Activated T-cell treated with anti-CD3 and anti-CD28 coated beads, Interleukin-2, amount 50 U/mL, for 24 hours (primary cell): ENCODE data around the gene STK17A.
"Not testable (repeated sequence)": the region's sequence is repeated elsewhere in the genome, so short reads cannot be mapped to it uniquely, and the experiment has no call there.

ENCODE experiments used
- DNase-seq: peaks from one replicate; pipeline ENCODE4 v3.0.0-alpha.2; 2020
- H3K27ac Mint-ChIP-seq: 2 replicates; pipeline ENCODE4 v1.8.0; 2020; ENCODE audit warnings: mild to moderate bottlenecking, mixed read lengths
- H3K27me3 Mint-ChIP-seq: 2 replicates; pipeline ENCODE4 v1.8.0; 2020; ENCODE audit warnings: mixed read lengths
- H3K36me3 Mint-ChIP-seq: 2 replicates; pipeline ENCODE4 v1.8.0; 2020; ENCODE audit warnings: low read depth, mixed read lengths
- H3K4me1 Mint-ChIP-seq: 2 replicates; pipeline ENCODE4 v1.8.0; 2020; ENCODE audit warnings: low read depth, mixed read lengths
- H3K4me3 Mint-ChIP-seq: 2 replicates; pipeline ENCODE4 v1.8.0; 2020; ENCODE audit warnings: mild to moderate bottlenecking, moderate library complexity, mixed read lengths
- H3K9me3 Mint-ChIP-seq: 2 replicates; pipeline ENCODE4 v1.8.0; 2020; ENCODE audit warnings: mixed read lengths

The STK17A gene

DNA sequence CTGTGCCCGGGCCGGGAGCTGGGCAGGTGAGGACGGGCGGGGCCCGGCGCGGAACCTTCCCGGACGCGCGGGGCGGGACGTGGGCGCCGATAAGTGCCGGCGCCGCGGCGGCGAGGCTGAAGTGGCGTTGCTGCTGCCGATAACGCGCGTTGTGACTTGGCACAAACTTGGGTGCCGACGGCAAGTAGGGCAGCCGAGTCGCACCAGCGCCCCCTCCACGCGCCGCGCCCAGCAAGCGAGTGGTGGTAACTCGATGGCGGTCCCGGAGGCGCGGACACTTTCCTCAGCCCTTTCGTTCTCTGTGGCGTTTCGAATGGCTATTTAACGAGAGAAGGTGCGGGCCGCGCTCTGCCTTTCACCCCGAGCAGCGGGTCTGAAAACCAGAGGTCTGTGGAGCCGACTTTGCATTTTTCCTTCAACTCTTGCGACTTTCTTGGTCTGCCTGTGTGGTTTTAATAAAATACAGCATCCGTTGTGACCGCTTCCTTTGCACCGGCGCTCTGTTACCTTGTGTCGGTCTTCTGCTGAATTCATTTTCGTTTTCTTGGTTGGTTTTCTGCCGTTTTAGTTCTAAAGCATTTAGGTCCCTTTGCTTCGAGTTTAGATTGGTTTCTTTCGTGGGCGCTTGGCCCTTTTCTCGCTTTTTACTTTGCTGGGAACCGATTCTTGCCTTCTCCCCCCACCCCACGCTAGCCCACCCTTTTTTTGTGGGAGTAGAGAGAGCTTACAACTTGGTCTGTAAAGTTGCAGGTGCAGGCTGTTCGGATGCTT lies 701 bp downstream of the STK17A start:
- H3K4me1 Mint-ChIP-seq, result peaks cover 31% of the 10 kb centered on the region
- H3K27me3 Mint-ChIP-seq, result no peaks in the 10 kb centered on the region
- peak overlapping the region; percentile 96 for H3K4me3 Mint-ChIP-seq
- DNase-seq, result peak; percentile 80
- no peaks in the 10 kb centered on the region for H3K9me3 Mint-ChIP-seq
- H3K36me3 Mint-ChIP-seq, result peaks cover 26% of the 10 kb centered on the region
- H3K27ac Mint-ChIP-seq, result peak overlapping the region; percentile 98

DNA sequence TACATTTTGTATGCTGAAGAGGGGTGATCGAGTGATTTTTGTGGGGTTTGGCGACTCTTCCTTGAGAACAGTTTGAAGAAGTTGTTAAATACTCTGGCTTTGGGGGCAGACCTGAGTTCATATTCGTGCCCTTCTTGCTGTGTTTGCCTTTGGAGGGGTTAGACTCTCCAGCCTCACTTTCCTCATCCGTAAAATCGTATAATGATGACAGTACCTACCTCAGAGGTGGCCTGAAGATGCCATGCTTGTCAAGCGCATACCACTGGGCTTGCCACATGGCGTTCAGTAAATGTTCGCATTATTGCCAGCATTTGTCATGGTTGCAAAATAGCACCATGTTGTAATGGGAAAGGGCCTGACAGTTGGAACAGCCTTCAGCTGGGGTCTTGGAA lies 1.3 kb downstream of the STK17A start:
- Mint-ChIP-seq H3K4me1 (peaks cover 36% of the 10 kb centered on the region), H3K36me3 (peaks cover 28% of the 10 kb centered on the region), H3K27me3 (no peaks in the 10 kb centered on the region), H3K27ac (peak overlapping the region; percentile 98), H3K4me3 (peak overlapping the region; percentile 96), H3K9me3 (no peaks in the 10 kb centered on the region)
- peak; percentile 51 for DNase-seq

DNA sequence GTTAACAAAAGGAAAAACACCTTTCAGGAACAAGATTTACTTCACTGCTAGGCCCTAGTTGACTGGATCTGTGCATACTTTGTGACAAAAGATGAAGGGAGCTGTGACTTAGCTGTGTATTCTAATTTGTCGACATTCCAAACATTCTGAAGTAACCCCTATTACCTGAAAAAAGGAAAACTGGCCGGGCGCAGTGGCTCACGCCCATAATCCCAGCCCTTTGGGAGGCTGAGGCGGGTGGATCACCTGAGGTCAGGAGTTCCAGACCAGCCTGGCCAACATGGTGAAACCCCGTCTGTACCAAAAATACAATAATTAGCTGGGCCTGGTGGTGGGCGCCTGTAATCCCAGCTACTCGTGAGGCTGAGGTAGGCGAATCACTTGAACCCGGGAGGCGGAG lies 1.8 kb downstream of the STK17A start:
- peaks cover 41% of the 10 kb centered on the region for H3K4me1 Mint-ChIP-seq
- not testable (repeated sequence) for H3K9me3 Mint-ChIP-seq, DNase-seq, H3K27me3 Mint-ChIP-seq
- peak overlapping the region; percentile 96 for H3K4me3 Mint-ChIP-seq
- peak overlapping the region; percentile 98 for H3K27ac Mint-ChIP-seq
- peaks cover 32% of the 10 kb centered on the region for H3K36me3 Mint-ChIP-seq

DNA sequence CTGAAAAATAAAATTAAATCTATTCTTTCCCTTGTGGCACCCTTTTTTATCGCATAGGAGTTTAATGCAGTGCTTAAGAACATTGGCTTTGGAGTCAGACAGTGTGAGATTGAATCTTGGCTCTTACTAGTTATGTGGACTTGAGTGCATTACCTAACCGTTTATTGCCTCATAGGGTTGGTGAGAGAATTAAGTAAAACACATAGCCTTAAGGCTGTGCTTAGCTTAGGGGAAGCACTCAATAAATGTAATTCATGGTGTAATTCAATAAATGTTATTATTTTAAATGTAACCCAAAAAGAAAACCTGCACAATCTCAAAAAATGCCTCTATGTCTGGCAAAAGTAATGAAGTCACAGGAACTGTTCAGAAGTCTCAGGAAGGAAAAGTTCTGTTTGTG lies 2.7 kb downstream of the STK17A start:
- Mint-ChIP-seq H3K9me3 (no peaks in the 10 kb centered on the region), H3K27me3 (no peaks in the 10 kb centered on the region), H3K27ac (peak overlapping the region; percentile 98), H3K4me1 (peaks cover 49% of the 10 kb centered on the region), H3K36me3 (peaks cover 38% of the 10 kb centered on the region), H3K4me3 (peak overlapping the region; percentile 96)
- no peak for DNase-seq

DNA sequence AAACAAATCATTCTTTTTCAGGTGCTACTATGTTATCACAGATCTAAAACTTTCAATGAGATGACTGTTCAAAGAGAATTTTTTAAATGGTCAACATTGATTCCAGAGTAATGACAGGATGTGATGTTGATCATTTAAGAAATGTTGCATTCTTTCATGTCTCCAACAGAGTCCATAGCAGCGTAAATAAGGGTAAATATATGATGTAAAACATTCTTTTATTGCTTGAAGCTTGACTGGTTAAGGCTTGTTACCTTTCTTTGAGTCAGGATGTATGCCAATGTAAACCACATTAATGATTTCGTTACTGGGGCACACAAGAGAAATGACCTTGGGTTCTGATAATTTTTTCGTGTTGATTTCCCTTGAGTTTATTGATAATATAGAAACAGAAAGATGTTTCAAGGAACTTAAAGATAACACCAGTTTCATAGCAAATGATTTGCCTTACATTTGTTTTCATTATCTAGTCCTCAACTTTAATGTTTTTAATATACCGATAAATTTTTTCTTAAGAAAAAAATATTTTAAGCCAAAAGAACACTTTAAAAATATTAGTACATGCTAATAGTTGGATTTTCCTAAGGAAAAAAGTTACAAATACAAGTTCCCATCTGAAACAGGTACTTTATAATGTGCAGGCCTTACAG lies 3.5 kb downstream of the STK17A start:
- Mint-ChIP-seq H3K4me1 (peaks cover 56% of the 10 kb centered on the region), H3K9me3 (no peaks in the 10 kb centered on the region), H3K4me3 (peak overlapping the region; percentile 96), H3K27me3 (no peaks in the 10 kb centered on the region), H3K27ac (peak overlapping the region; percentile 98), H3K36me3 (peaks cover 38% of the 10 kb centered on the region)
- DNase-seq, result no peak

DNA sequence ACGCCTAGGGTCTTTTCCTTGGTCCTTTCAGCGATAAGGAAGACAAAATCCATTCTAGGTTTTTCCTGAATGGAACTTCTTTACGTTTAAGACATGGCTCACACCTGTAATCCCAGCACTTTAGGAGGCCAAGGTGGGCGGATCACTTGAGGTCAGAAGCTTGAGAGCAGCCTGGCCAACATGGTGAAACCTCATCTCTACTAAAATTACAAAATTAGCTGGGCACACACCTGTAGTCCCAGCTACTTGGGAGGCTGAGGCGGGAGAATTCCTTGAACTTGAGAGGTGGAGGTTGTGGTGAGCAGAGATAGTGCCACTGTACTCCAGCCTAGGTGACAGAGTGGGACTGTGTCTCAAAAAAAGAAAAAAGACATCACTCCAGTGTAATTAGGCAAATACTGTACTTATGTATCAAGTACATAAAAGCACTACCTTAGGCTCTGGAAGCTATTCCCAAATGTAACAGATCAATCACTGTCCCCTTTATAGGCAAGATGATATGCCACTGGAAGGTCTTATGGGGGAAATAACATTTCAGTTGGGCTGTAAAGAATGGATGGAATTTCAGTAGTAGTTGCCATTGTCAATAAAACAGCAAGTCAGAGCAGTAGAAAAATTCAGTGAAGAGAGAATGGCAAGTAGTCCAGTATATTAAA lies 5.7 kb downstream of the STK17A start:
- peak overlapping the region; percentile 44 for H3K4me3 Mint-ChIP-seq

DNA sequence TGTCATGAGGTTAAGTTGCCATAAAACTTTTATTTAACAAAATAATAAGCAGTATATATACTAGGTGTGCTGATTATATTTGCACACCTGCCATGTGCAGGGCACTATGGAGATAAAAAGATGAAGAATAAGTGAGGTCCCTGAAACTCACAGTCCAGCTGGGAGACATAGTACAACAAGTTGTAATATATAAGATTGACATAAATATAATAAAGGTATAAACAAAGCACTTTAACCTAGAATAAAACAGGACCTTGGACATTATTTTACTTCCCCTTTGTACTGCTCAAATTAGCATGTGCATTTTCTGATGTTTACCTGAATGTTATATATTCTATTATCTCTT lies 6.2 kb downstream of the STK17A start:
- Mint-ChIP-seq H3K4me1 (peaks cover 77% of the 10 kb centered on the region), H3K9me3 (no peaks in the 10 kb centered on the region), H3K4me3 (no peak overlapping the region), H3K27me3 (no peaks in the 10 kb centered on the region), H3K36me3 (peaks cover 37% of the 10 kb centered on the region), H3K27ac (peak overlapping the region; percentile 61)
- no peak for DNase-seq

More for the DNA sequence above, 5.7 kb downstream of the STK17A start:
- Mint-ChIP-seq H3K4me1 (peaks cover 72% of the 10 kb centered on the region), H3K27ac (peak overlapping the region; percentile 85), H3K27me3 (no peaks in the 10 kb centered on the region), H3K9me3 (no peaks in the 10 kb centered on the region), H3K36me3 (peaks cover 42% of the 10 kb centered on the region)
- DNase-seq, result no peak

DNA sequence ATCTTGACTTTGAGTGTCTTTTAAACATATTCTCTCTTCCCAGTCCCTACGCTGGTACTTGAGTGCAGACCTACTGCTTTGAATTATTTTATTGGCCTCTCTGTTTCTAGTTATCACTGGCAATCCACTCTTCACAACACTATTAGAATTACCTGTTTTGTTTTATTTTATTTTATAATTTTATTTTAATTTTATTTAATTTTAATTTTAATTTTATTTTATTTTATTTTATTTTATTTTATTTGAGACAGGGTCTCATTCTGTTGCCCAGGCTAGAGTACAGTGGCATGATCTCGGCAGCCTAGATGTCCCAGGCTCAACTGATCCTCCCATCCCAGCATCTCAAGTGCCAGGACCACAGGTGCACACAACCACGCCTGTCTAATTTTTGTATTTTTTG lies 6.8 kb downstream of the STK17A start:
- Mint-ChIP-seq H3K27ac (peak overlapping the region; percentile 89), H3K27me3 (no peaks in the 10 kb centered on the region), H3K4me3 (peak overlapping the region; percentile 35), H3K4me1 (peaks cover 83% of the 10 kb centered on the region), H3K36me3 (peaks cover 31% of the 10 kb centered on the region), H3K9me3 (no peaks in the 10 kb centered on the region)
- no peak for DNase-seq

DNA sequence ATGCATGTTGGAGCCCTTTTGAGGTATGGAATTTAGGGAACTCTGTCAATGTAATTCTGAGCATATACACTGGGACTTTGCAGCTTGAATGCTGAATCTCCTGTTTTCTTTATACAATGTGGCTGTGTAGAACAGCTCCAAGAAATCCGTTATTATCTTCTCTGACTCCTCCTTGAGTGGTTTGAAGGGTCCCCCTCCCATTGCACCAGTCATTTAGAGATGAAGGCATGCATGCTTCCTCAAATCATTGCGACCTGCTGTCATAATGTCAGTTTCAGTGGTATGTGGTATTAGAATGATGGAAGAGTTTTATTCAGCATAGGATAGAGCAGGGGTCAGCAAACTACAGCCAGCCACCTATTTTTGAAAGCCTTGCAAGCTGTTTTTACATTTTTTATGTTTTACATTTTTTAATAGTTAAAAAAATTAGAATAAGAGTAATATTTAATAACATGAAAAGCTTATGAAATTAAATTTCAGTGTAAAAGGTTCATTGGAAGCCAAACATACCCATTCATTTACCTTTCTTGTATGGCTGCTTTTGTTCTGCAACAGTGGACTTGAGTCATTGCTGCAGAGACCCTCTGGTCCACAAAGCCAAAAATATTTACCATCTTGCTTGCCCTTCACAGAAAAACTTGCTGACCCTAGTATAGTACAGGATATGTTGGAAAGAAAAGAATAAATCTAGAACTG lies 8.1 kb downstream of the STK17A start:
- no peak for DNase-seq
- Mint-ChIP-seq H3K4me1 (peaks cover 84% of the 10 kb centered on the region), H3K27ac (peak overlapping the region; percentile 95), H3K27me3 (no peaks in the 10 kb centered on the region), H3K36me3 (peaks cover 28% of the 10 kb centered on the region), H3K9me3 (no peaks in the 10 kb centered on the region), H3K4me3 (peak overlapping the region; percentile 45)

DNA sequence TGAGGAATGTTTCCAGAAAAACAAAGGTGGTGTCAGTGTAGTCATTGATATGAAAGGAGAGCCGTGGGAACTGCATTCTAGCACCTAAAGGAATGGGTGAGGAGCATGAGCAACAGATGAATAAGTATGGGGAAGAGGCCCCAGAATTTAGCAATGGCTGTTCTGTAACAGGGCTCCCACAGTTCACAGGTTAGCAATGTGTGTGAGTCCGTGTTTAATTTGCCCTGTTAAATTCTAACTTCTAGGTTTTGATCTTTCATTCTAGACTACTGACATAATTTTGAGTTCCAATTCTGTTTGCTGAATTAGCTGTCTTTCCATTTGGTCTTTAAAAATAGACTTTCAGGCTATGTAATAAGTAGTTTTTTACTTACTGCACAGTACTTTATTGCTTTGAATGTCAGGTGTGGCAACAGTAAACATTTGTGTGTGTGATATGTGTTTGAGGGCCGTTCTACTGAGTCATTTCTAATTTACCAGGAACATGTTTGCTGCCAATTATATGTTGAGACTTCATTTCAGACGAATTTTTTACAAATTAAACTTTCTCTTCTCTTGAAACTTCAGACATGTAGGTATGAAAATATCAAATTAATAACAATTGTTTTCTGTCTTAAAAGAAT lies 8.8 kb downstream of the STK17A start:
- Mint-ChIP-seq H3K27ac (peak overlapping the region; percentile 95), H3K27me3 (no peaks in the 10 kb centered on the region), H3K9me3 (no peaks in the 10 kb centered on the region), H3K36me3 (peaks cover 33% of the 10 kb centered on the region), H3K4me1 (peaks cover 83% of the 10 kb centered on the region), H3K4me3 (peak overlapping the region; percentile 45)
- no peak for DNase-seq

DNA sequence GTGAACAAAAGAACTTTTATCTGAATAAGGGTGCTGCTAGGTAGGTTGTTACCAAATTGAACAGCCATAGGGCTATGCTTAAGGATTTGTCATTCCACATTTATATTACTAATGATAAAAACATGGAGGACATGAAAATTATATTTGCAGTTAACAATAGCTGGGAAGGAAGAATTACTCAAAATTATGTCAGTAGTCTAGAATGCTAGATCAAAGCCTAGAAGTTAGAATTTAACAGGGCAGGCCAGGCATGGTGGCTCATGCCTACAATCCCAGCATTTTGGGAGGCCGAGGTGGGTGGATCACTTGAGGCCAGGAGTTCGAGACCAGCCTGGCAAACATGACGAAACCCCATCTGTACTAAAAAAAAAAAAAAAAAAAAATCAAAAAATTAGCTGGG lies 9.4 kb downstream of the STK17A start:
- Mint-ChIP-seq H3K9me3 (no peaks in the 10 kb centered on the region), H3K27me3 (no peaks in the 10 kb centered on the region), H3K4me1 (peaks cover 83% of the 10 kb centered on the region), H3K36me3 (peaks cover 36% of the 10 kb centered on the region), H3K27ac (peak overlapping the region; percentile 95), H3K4me3 (peak overlapping the region; percentile 45)
- no peak for DNase-seq

DNA sequence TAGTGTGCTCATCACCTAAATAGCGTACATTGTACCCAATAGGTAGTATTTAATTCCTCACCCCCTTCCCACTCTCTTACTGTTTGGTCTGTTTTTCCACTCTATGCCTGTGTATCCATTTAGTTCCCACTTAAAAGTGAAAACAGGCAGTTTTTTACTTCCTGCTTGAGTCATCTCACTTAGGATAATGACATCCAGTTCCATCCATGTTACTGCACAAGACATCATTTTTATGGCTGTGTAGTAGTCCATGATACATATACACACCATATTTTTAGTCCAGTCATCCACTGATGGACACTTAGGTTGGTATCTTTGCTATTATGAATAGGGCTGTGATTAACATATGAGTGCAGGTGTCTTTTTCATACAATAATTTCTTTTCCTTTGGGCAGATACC lies 10.1 kb downstream of the STK17A start:
- H3K27ac Mint-ChIP-seq, result peak overlapping the region; percentile 87
- peaks cover 41% of the 10 kb centered on the region for H3K36me3 Mint-ChIP-seq
- H3K4me1 Mint-ChIP-seq, result peaks cover 81% of the 10 kb centered on the region
- H3K9me3 Mint-ChIP-seq, result no peaks in the 10 kb centered on the region
- no peak for DNase-seq
- no peaks in the 10 kb centered on the region for H3K27me3 Mint-ChIP-seq
- H3K4me3 Mint-ChIP-seq, result peak overlapping the region; percentile 4

DNA sequence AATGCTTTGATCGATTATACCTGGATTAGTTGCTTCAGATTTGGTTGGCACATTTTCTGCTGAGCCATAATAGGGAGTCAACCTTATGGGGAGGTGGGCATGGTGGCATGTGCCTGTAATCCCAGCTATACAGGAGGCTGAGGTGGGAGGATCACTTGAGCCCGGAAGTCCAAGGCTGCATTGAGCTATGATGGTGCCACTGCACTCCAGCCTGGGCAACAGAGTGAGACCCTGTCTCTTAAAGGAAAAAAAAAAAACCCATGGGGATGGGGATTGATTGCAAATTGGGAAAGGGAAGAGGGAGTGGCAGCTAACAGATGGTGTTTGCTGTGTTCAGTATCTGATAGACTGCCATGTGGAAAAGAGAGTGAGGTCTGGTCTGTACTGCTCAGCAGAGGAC lies 11.1 kb downstream of the STK17A start:
- Mint-ChIP-seq H3K4me1 (peaks cover 81% of the 10 kb centered on the region), H3K36me3 (peaks cover 48% of the 10 kb centered on the region), H3K27ac (peak overlapping the region; percentile 87), H3K27me3 (no peaks in the 10 kb centered on the region), H3K4me3 (peak overlapping the region; percentile 48), H3K9me3 (no peaks in the 10 kb centered on the region)
- no peak for DNase-seq

DNA sequence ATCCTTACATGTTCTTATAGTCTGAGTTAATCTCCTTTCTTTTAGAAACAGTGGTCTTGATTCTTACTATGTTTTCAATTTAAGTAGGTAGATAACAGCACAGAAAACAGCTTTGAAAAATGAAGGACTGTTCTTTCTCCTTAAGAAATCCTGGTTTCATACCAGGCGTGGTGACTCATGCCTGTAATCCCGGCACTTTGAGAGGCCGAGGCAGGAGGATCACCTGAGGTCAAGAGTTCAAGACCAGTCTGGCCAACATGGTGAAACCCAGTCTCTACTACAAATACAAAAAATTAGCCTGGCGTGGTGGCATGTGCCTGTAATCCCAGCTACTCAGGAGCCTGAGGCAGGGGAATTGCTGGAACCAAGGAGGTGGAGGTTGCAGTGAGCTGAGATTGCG lies 13.5 kb downstream of the STK17A start:
- H3K27ac Mint-ChIP-seq, result peak overlapping the region; percentile 15
- H3K9me3 Mint-ChIP-seq, H3K4me3 Mint-ChIP-seq, H3K27me3 Mint-ChIP-seq, DNase-seq: not testable (repeated sequence)
- H3K36me3 Mint-ChIP-seq, result peaks cover 56% of the 10 kb centered on the region
- peaks cover 74% of the 10 kb centered on the region for H3K4me1 Mint-ChIP-seq
